Measurements from ENCODE around the gene EPGN. TPM values are rescaled to one million over a fixed set of nuclear protein-coding genes. Genes with fewer than 3 reads are reported as not detected.

EPGN gene
- not detected in 2 replicates for total RNA-seq (2014; rRNA removed; shearing (Covaris generic))

- DNase-seq (ENCODE audit: low spot score) = no peak
Observed at GRCh38 chr4:74308215-74308614, at the start of gene EPGN. TSS of gene EPGN (plus strand) at chr4:74308470. CDS start at chr4:74308534, 64 bp downstream.

GRCh38 chr4:74258963-74259362 is 49.3 kb upstream of the EPGN start:
- DNase-seq (ENCODE audit: low spot score) = peak; percentile 11

- no peak for DNase-seq (ENCODE audit: low spot score)
Observed at GRCh38 chr4:74260036-74260435, 48.2 kb upstream of the EPGN start.

GRCh38 chr4:74262522-74262921 is 45.7 kb upstream of the EPGN start:
- DNase-seq (ENCODE audit: low spot score) = no peak

GRCh38 chr4:74263551-74263950 is 44.7 kb upstream of the EPGN start:
- no peak for DNase-seq (ENCODE audit: low spot score)

GRCh38 chr4:74266081-74266480 is 42.2 kb upstream of the EPGN start:
- no peak for DNase-seq (ENCODE audit: low spot score)

GRCh38 chr4:74267998-74268606 is 40.2 kb upstream of the EPGN start:
- DNase-seq (ENCODE audit: low spot score) = peak; percentile 66

GRCh38 chr4:74268643-74269042 is 39.6 kb upstream of the EPGN start:
- no peak for DNase-seq (ENCODE audit: low spot score)

GRCh38 chr4:74278490-74278889 is 29.8 kb upstream of the EPGN start:
- no peak for DNase-seq (ENCODE audit: low spot score)

- no peak for DNase-seq (ENCODE audit: low spot score)
Observed at GRCh38 chr4:74279716-74280115, 28.6 kb upstream of the EPGN start.

GRCh38 chr4:74282926-74283325 is 25.3 kb upstream of the EPGN start:
- no peak for DNase-seq (ENCODE audit: low spot score)

- DNase-seq (ENCODE audit: low spot score) = peak; percentile 84
Observed at GRCh38 chr4:74283614-74284013, 24.7 kb upstream of the EPGN start.

GRCh38 chr4:74284053-74284452 is 24.2 kb upstream of the EPGN start:
- peak; percentile 81 for DNase-seq (ENCODE audit: low spot score)

GRCh38 chr4:74287164-74287563 is 21.1 kb upstream of the EPGN start:
- DNase-seq (ENCODE audit: low spot score) = no peak

- no peak for DNase-seq (ENCODE audit: low spot score)
Observed at GRCh38 chr4:74287791-74288190, 20.5 kb upstream of the EPGN start.

- no peak for DNase-seq (ENCODE audit: low spot score)
Observed at GRCh38 chr4:74291471-74291870, 16.8 kb upstream of the EPGN start.

- DNase-seq (ENCODE audit: low spot score) = no peak
Observed at GRCh38 chr4:74292111-74292870, 16.0 kb upstream of the EPGN start.

GRCh38 chr4:74293558-74293957 is 14.7 kb upstream of the EPGN start:
- no peak for DNase-seq (ENCODE audit: low spot score)

GRCh38 chr4:74294681-74295080 is 13.6 kb upstream of the EPGN start:
- no peak for DNase-seq (ENCODE audit: low spot score)

- DNase-seq (ENCODE audit: low spot score) = no peak
Observed at GRCh38 chr4:74297539-74297938, 10.7 kb upstream of the EPGN start.

- no peak for DNase-seq (ENCODE audit: low spot score)
Observed at GRCh38 chr4:74304095-74304625, 4.1 kb upstream of the EPGN start.

GRCh38 chr4:74305000-74305399 is 3.3 kb upstream of the EPGN start:
- DNase-seq (ENCODE audit: low spot score) = no peak

- DNase-seq (ENCODE audit: low spot score) = no peak
Observed at GRCh38 chr4:74307170-74307569, 1.1 kb upstream of the EPGN start.
